ENCODE measurements around the gene ZDHHC8.

- TF ChIP-seq CTCF (IDR thresholded peaks at IDR 0.05) (no peak), POLR2A (IDR thresholded peaks at IDR 0.05) (no peak)
Measured at GRCh38 chr22:20180245-20180630, 48.6 kb downstream of the ZDHHC8 start.

Measured in vagina (tissue), 2 donors.